HUES64 (cell line): ENCODE data around the gene ASXL2.

Experiments
- H3K27ac ChIP-seq: 2 replicates; pipeline ENCODE4 v1.7.0; 2013; ENCODE audit warnings: low read depth, low read length, inconsistent platforms
- H3K27me3 ChIP-seq: 2 replicates; pipeline ENCODE4 v1.6.1; 2013; ENCODE audit warnings: mild to moderate bottlenecking, low read length; ENCODE audit not compliant: insufficient read depth
- H3K36me3 ChIP-seq: 2 replicates; pipeline ENCODE4 v1.6.1; 2013; ENCODE audit warnings: mild to moderate bottlenecking, low read length; ENCODE audit not compliant: insufficient read depth
- H3K4me1 ChIP-seq: 2 replicates; pipeline ENCODE4 v1.6.1; 2013; ENCODE audit warnings: mild to moderate bottlenecking, low read length, moderate library complexity; ENCODE audit not compliant: insufficient read depth
- H3K4me3 ChIP-seq: 2 replicates; pipeline ENCODE4 v1.5.1; 2013; ENCODE audit warnings: mild to moderate bottlenecking, low read length, moderate library complexity
- H3K9ac ChIP-seq: 2 replicates; pipeline ENCODE4 v1.6.1; 2013; ENCODE audit warnings: mild to moderate bottlenecking, low read depth, low read length
- H3K9me3 ChIP-seq: 2 replicates; pipeline ENCODE4 v1.6.1; 2013; ENCODE audit warnings: low read depth, low read length; ENCODE audit not compliant: insufficient read depth
- WGBS: fragments of 150-250, 120-280 bp; methylation state at CpG from one replicate; pipeline ENCODE4 v1.1.7; 2013; ENCODE audit warnings: missing lambda C conversion rate; 5-methylcytosine and 5-hydroxymethylcytosine counted together

Gene ASXL2

DNA sequence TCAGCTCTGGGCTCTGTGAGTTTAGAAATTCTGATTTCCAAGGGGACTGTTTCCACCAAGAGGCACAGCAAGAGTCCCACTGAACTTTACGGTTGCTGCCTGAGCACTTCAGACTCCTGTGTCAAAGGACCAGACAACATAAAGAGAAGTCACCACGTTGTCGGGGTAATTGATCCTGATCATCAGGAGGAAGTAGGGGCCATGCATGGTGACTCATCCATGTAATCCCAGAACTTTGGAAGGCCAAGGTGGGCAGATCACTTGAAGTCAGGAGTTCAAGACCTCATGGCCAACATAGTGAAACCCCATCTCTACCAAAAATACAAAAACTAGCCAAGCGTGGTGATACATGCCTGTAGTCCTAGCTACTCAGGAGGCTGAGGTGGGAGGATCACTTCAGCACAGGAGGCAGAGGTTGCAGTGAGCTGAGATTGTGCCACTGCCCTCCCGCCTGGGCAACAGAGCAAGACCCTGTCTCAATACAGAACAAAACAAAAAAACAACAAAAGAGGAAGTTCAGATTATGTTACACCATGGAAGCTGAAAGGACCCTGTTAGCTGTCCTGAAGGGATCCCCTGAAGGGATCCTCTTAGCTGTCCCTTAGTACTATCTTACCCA, 9.4 kb upstream of the ASXL2 start:
- 87% methylated on average over 5 of the region's 5 CpGs for WGBS
- no peaks in the 10 kb centered on the region for H3K4me1 ChIP-seq

DNA sequence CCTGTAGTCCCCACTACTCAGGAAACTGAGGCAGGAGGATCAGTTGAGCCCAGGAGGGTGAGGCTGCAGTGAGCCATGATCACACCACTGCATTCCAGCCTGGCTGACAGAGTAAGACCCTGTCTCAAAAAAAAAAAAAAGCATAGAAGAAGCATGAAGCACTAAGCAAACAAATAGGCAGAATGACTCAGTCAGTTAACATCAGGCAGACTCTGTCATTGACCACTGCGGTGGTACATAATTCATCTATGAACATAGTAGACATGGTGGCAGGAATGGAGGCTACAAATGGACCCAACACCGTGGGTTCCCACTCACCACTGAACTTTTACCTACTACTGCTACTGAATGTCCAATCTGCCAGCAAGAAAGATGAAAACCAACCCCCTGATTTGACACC, 7.6 kb upstream of the ASXL2 start:
- H3K27ac ChIP-seq = no peak overlapping the region
- H3K4me1 ChIP-seq = no peaks in the 10 kb centered on the region

More for the DNA sequence above, 9.4 kb upstream of the ASXL2 start:
- Histone ChIP-seq H3K27ac (no peak overlapping the region), H3K27me3 (no peaks in the 10 kb centered on the region), H3K36me3 (no peaks in the 10 kb centered on the region), H3K9me3 (no peaks in the 10 kb centered on the region), H3K4me3 (no peak overlapping the region), H3K9ac (no peak overlapping the region)

GRCh38 chr2:25881764-25882163, 3.5 kb upstream of the ASXL2 start:
- Histone ChIP-seq H3K9ac (no peak overlapping the region), H3K4me3 (no peak overlapping the region), H3K27ac (no peak overlapping the region), H3K9me3 (no peaks in the 10 kb centered on the region), H3K27me3 (no peaks in the 10 kb centered on the region), H3K36me3 (no peaks in the 10 kb centered on the region), H3K4me1 (peaks cover 1% of the 10 kb centered on the region; the same call in 1 of the 2 replicates)
- WGBS = 97% methylated on average over 3 of the region's 4 CpGs

More for the DNA sequence above, 7.6 kb upstream of the ASXL2 start:
- WGBS = 93% methylated on average over 2 of the region's 2 CpGs
- Histone ChIP-seq H3K27me3 (no peaks in the 10 kb centered on the region), H3K36me3 (no peaks in the 10 kb centered on the region), H3K9me3 (no peaks in the 10 kb centered on the region), H3K4me3 (no peak overlapping the region), H3K9ac (no peak overlapping the region)

- Histone ChIP-seq H3K4me3 (peak overlapping the region; percentile 98), H3K9ac (peak overlapping the region; percentile 65), H3K27ac (peak overlapping the region; percentile 66; the same call in 1 of the 2 replicates), H3K27me3 (no peaks in the 10 kb centered on the region), H3K4me1 (peaks cover 4% of the 10 kb centered on the region; the same call in 1 of the 2 replicates), H3K36me3 (peaks cover 11% of the 10 kb centered on the region), H3K9me3 (no peaks in the 10 kb centered on the region)
- 94% methylated on average over 4 of the region's 5 CpGs for WGBS
Measured at GRCh38 chr2:25879133-25879730, 945 bp upstream of the ASXL2 start.

DNA sequence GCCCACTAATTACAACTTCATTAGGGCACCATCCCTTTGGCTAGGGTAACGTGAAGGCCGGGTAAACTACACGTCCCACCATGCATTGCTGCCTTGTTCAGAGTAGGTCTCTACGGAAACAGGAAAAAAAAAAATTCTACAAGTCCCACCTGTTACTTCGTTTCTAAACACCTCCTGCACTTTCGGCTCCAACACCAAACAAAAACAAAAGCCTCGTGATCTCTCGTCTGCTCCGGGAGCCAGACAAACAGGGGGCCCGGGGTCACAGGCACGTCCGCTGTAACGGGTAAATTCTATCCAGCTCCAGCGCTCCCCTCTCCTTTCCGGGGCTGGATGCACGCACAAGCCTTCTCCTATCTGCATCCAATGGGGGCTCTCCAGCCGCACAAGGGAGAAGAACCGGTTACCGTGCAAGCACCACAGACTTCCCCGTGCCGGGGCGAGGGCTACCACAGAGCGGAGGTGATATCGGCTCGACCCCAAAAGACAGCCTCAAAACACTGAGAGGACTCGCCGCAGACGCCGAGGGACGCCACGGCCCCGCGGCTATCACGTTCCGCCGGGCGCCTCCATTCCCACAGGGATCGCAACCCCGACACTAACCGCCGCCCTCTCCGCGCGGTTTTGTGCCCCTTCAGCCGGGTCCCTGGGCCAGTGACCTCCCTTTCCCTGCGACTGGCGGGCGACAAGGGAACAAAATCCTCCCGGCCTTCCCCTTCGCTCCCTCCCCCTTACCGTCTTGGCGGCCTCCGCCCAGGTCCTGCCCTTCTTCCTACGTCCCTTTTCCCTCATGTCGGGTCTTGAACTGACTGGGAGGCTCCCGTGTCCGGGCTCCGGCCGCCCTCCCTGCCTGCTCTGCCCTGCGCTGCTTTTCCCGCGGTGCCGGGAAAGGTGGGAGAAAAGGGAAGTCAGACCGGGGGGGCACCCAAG, 591 bp downstream of the ASXL2 start:
- Histone ChIP-seq H3K4me3 (peak overlapping the region; percentile 98), H3K36me3 (peaks cover 11% of the 10 kb centered on the region), H3K27ac (peak overlapping the region; percentile 92), H3K9ac (peak overlapping the region; percentile 95), H3K27me3 (no peaks in the 10 kb centered on the region), H3K4me1 (peaks cover 4% of the 10 kb centered on the region; the same call in 1 of the 2 replicates), H3K9me3 (no peaks in the 10 kb centered on the region)
- under 1% methylated on average over 64 of the region's 64 CpGs for WGBS

- H3K4me1 ChIP-seq = peaks cover 4% of the 10 kb centered on the region; the same call in 1 of the 2 replicates
- no peak overlapping the region for H3K27ac ChIP-seq
- no peak overlapping the region for H3K4me3 ChIP-seq
- peaks cover 14% of the 10 kb centered on the region for H3K36me3 ChIP-seq
- WGBS = 96% methylated on average over 5 of the region's 5 CpGs
- H3K27me3 ChIP-seq = no peaks in the 10 kb centered on the region
- H3K9ac ChIP-seq = no peak overlapping the region
- no peaks in the 10 kb centered on the region for H3K9me3 ChIP-seq
Measured at GRCh38 chr2:25872134-25872533, 6.2 kb downstream of the ASXL2 start.

GRCh38 chr2:25867396-25868003, 10.8 kb downstream of the ASXL2 start:
- WGBS = 62% methylated on average over 5 of the region's 5 CpGs
- no peaks in the 10 kb centered on the region for H3K4me1 ChIP-seq

GRCh38 chr2:25856377-25856776, 21.9 kb downstream of the ASXL2 start:
- Histone ChIP-seq H3K27ac (no peak overlapping the region), H3K27me3 (no peaks in the 10 kb centered on the region), H3K36me3 (no peaks in the 10 kb centered on the region), H3K9ac (no peak overlapping the region), H3K4me1 (peaks cover 11% of the 10 kb centered on the region; the same call in 1 of the 2 replicates), H3K9me3 (no peaks in the 10 kb centered on the region), H3K4me3 (no peak overlapping the region)
- 93% methylated on average over 9 of the region's 9 CpGs for WGBS

More at GRCh38 chr2:25867396-25868003, 10.8 kb downstream of the ASXL2 start:
- Histone ChIP-seq H3K9me3 (no peaks in the 10 kb centered on the region), H3K9ac (no peak overlapping the region), H3K27me3 (no peaks in the 10 kb centered on the region), H3K27ac (no peak overlapping the region), H3K36me3 (peaks cover 3% of the 10 kb centered on the region), H3K4me3 (no peak overlapping the region)

DNA sequence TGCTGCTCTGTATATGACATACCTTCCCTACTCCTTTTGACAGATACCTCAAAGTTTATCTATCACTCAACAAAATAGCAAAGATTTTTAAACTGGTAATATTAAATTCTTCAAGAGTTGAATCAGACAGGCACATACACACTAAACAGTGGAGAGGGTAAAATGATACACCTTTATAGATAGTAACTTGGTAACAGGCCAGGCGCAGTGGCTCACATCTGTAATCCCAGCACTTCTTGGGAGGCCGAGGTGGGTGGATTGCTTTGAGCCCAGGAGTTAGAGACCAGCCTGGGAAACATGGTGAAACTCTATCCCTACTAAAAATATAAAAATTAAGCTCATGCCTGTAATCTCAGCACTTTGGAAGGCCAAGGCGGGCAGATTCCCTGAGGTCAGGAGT, 23.2 kb downstream of the ASXL2 start:
- WGBS = 91% methylated on average over 3 of the region's 3 CpGs
- H3K4me1 ChIP-seq = peaks cover 11% of the 10 kb centered on the region; the same call in 1 of the 2 replicates

DNA sequence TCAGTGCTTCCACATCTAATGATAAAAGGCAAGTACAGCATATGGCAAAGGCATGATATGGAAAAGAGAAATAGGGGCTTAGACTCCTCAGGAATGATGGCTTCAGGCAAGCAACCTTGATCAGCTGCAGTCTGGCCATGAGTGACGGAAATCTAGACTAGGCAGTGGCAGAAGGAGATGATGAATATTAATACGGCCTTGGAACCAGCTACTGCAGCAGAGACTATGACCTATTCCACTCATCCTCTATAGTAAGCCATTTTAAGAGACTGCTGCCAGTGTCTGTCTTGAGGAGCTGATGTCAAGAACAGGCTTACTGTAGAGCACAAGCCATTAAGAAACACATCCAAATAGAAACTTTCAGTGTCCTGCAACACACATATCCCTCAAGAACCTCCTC, 23.7 kb downstream of the ASXL2 start:
- Histone ChIP-seq H3K27ac (no peak overlapping the region), H3K4me1 (peaks cover 11% of the 10 kb centered on the region; the same call in 1 of the 2 replicates), H3K36me3 (no peaks in the 10 kb centered on the region), H3K27me3 (no peaks in the 10 kb centered on the region), H3K9me3 (no peaks in the 10 kb centered on the region), H3K9ac (no peak overlapping the region), H3K4me3 (no peak overlapping the region)
- WGBS = 98% methylated on average over 2 of the region's 2 CpGs

More for the DNA sequence above, 23.2 kb downstream of the ASXL2 start:
- H3K36me3 ChIP-seq = no peaks in the 10 kb centered on the region
- no peaks in the 10 kb centered on the region for H3K9me3 ChIP-seq
- no peak overlapping the region for H3K4me3 ChIP-seq
- H3K27ac ChIP-seq = no peak overlapping the region
- H3K9ac ChIP-seq = no peak overlapping the region
- H3K27me3 ChIP-seq = no peaks in the 10 kb centered on the region
